CD14-positive monocyte (primary cell): Measurements from ENCODE around the gene DPP10. TPM values are rescaled to one million over a fixed set of nuclear protein-coding genes. Genes with fewer than 3 reads are reported as not detected.

Source experiments
- DNase-seq, 3 donors: peaks; one replicate each; pipeline ENCODE4 v3.0.0-alpha.2; 2011 to 2022
- H2AFZ ChIP-seq: 2 replicates; pipeline ENCODE4 v1.6.0; 2012; ENCODE audit warnings: mild to moderate bottlenecking, low read depth, low read length, inconsistent platforms; ENCODE audit not compliant: insufficient read depth, poor library complexity, severe bottlenecking
- H3K27ac ChIP-seq, 2 donors: 1 replicate in 1 of 2; 2 replicates in 1 of 2; pipeline ENCODE4 v1.5.1; 2012 to 2013; ENCODE audit warnings: low read length in 2 of 2, control low read depth in 1 of 2, inconsistent platforms in 1 of 2, low read depth in 1 of 2, mild to moderate bottlenecking in 1 of 2
- H3K27me3 ChIP-seq, 2 donors: one replicate each; pipeline versions ENCODE4 v1.6.0 to v1.6.1; 2011 to 2013; ENCODE audit warnings: low read length in 2 of 2; ENCODE audit not compliant: control insufficient read depth in 2 of 2, insufficient read depth in 2 of 2
- H3K36me3 ChIP-seq, 2 donors: replicated peaks in 1 of 2; 1 replicate in 1 of 2; 2 replicates in 1 of 2; pipeline versions ENCODE4 v1.5.1 to v1.6.1; 2012 to 2013; ENCODE audit warnings: low read length in 2 of 2, control low read depth in 1 of 2, inconsistent platforms in 1 of 2, mild to moderate bottlenecking in 1 of 2; ENCODE audit not compliant: insufficient read depth in 2 of 2, control insufficient read depth in 1 of 2
- H3K4me1 ChIP-seq, 2 donors: 1 replicate in 1 of 2; 2 replicates in 1 of 2; pipeline versions ENCODE4 v1.5.1 to v1.6.1; 2012 to 2013; ENCODE audit warnings: low read length in 2 of 2, control low read depth in 1 of 2, inconsistent platforms in 1 of 2, mild to moderate bottlenecking in 1 of 2, moderate library complexity in 1 of 2; ENCODE audit not compliant: insufficient read depth in 2 of 2, control insufficient read depth in 1 of 2
- H3K4me2 ChIP-seq: replicated peaks from 2 replicates; pipeline ENCODE3; 2012; ENCODE audit warnings: low read length, moderate library complexity, mild to moderate bottlenecking; ENCODE audit not compliant: poor library complexity, severe bottlenecking; ENCODE audit errors: extremely low read depth
- H3K4me3 ChIP-seq, 3 experiments: fragments of 200-600 bp in 1 of 3; sonication (generic) in 1 of 3; replicated peaks in 1 of 3; 1 replicate in 2 of 3; 2 replicates in 1 of 3; pipeline ENCODE4 v1.5.1; 2011 to 2013; ENCODE audit warnings: low read length in 3 of 3, mild to moderate bottlenecking in 3 of 3, control low read depth in 2 of 3, low read depth in 2 of 3, inconsistent platforms in 1 of 3, moderate library complexity in 1 of 3
- H3K79me2 ChIP-seq: 2 replicates; pipeline ENCODE4 v1.6.0; 2012; ENCODE audit warnings: mild to moderate bottlenecking, control low read depth, inconsistent platforms, low read length, moderate library complexity; ENCODE audit not compliant: insufficient read depth
- H3K9ac ChIP-seq: 2 replicates; pipeline ENCODE4 v1.6.0; 2017; ENCODE audit warnings: low read length, mild to moderate bottlenecking; ENCODE audit not compliant: insufficient read depth, poor library complexity, severe bottlenecking
- H3K9me3 ChIP-seq, 2 donors: replicated peaks in 1 of 2; 1 replicate in 1 of 2; 2 replicates in 1 of 2; pipeline versions ENCODE4 v1.5.1 to v1.6.1; 2012 to 2013; ENCODE audit warnings: low read length in 2 of 2, control low read depth in 1 of 2; ENCODE audit not compliant: control insufficient read depth in 1 of 2, insufficient read depth in 1 of 2
- H4K20me1 ChIP-seq: 2 replicates; pipeline ENCODE4 v1.6.0; 2012; ENCODE audit warnings: mild to moderate bottlenecking, low read length, control low read depth, moderate library complexity; ENCODE audit not compliant: insufficient read depth
- H3K27ac Mint-ChIP-seq, 7 donors: one replicate each; pipeline ENCODE4 v1.8.0; 2020; ENCODE audit warnings: mild to moderate bottlenecking in 7 of 7, mixed read lengths in 7 of 7, moderate library complexity in 6 of 7, inconsistent platforms in 2 of 7
- H3K27me3 Mint-ChIP-seq, 3 donors: one replicate each; pipeline ENCODE4 v1.8.0; 2021 to 2022; ENCODE audit warnings: low read depth in 3 of 3, mild to moderate bottlenecking in 3 of 3, mixed read lengths in 3 of 3, moderate library complexity in 3 of 3, inconsistent platforms in 1 of 3
- H3K36me3 Mint-ChIP-seq, 2 donors: one replicate each; pipeline ENCODE4 v1.8.0; 2020; ENCODE audit warnings: mixed read lengths in 2 of 2, inconsistent platforms in 1 of 2, mild to moderate bottlenecking in 1 of 2
- H3K4me1 Mint-ChIP-seq: one replicate; pipeline ENCODE4 v1.8.0; 2020; ENCODE audit warnings: mild to moderate bottlenecking, mixed read lengths
- H3K4me3 Mint-ChIP-seq, 2 donors: one replicate each; pipeline ENCODE4 v1.8.0; 2020; ENCODE audit warnings: mild to moderate bottlenecking in 2 of 2, mixed read lengths in 2 of 2, moderate library complexity in 1 of 2
- H3K9me3 Mint-ChIP-seq, 7 donors: one replicate each; pipeline ENCODE4 v1.8.0; 2020 to 2022; ENCODE audit warnings: mixed read lengths in 7 of 7, mild to moderate bottlenecking in 6 of 7, moderate library complexity in 6 of 7, inconsistent platforms in 2 of 7
- WGBS: methylation state at CpG from one replicate; pipeline ENCODE4 v1.1.5; 2013; ENCODE audit warnings: missing lambda C conversion rate; ENCODE audit not compliant: insufficient coverage; 5-methylcytosine and 5-hydroxymethylcytosine counted together
- intact Hi-C, 2 donors: fragments of 100-400 bp; cut with micrococcal nuclease; formaldehyde crosslinking; loops; one replicate each; pipeline versions ENCODE4 v1.15.0 to v1.15.1; 2023
- polyA plus RNA-seq, 3 donors: library from polyadenylated mRNA; depleted of rRNA in 1 of 3; unstranded in 2 of 3; stranded (reverse) in 1 of 3; fragments of 300-500 nt in 2 of 3; fragments of >200 nt in 1 of 3; fragmentation: Illumina TruSeq in 2 of 3; gene quantifications; 1 replicate in 2 of 3; 2 replicates in 1 of 3; pipeline ENCODE4 v1.2.3, GENCODE V29; 2012 to 2021
- TF ChIP-seq, protein P1 (sequence below): fragments of 200-600 bp; IDR thresholded peaks from one replicate; pipeline ENCODE4 v1.8.0; 2022; ENCODE audit warnings: antibody characterized with exemption, mild to moderate bottlenecking

DPP10 gene
- polyA plus RNA-seq, 3 donors: not detected

DNA sequence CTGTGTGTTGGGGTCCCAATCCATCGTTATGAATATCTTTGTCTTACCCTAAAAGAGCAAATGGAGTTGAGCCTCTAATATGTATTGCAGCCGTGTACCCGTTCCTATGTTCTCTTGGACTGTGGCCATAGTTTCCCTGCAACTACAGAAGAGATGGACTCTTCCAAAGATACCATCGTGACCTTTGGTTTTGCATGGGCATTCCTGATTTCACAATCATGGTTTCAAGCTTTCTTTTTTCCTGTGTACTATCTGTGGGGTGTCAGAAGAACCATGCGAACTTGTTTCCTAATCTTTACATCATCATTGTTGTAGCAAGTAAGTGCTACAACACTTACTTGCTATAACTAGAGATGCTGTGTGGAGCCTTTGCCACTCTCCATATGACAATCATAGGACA is 1295.7 kb downstream of the DPP10 start:
- H3K4me2 ChIP-seq: no peak overlapping the region
- no peaks in the 10 kb centered on the region for H3K27me3 ChIP-seq
- no peaks in the 10 kb centered on the region for H4K20me1 ChIP-seq
- H3K4me1 ChIP-seq: no peaks in the 10 kb centered on the region
- peaks cover 0 to 8% of the 10 kb centered on the region in 2 donors for H3K9me3 ChIP-seq
- no peak overlapping the region for H2AFZ ChIP-seq
- no peak for DNase-seq
- TF ChIP-seq, protein P1, sequence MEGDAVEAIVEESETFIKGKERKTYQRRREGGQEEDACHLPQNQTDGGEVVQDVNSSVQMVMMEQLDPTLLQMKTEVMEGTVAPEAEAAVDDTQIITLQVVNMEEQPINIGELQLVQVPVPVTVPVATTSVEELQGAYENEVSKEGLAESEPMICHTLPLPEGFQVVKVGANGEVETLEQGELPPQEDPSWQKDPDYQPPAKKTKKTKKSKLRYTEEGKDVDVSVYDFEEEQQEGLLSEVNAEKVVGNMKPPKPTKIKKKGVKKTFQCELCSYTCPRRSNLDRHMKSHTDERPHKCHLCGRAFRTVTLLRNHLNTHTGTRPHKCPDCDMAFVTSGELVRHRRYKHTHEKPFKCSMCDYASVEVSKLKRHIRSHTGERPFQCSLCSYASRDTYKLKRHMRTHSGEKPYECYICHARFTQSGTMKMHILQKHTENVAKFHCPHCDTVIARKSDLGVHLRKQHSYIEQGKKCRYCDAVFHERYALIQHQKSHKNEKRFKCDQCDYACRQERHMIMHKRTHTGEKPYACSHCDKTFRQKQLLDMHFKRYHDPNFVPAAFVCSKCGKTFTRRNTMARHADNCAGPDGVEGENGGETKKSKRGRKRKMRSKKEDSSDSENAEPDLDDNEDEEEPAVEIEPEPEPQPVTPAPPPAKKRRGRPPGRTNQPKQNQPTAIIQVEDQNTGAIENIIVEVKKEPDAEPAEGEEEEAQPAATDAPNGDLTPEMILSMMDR: no peak
- H3K4me3 Mint-ChIP-seq: no peak overlapping the region
- no peak overlapping the region for H3K27ac ChIP-seq
- no peaks in the 10 kb centered on the region for H3K79me2 ChIP-seq
- WGBS: 97% methylated on average over 3 of the region's 5 CpGs
- H3K9me3 Mint-ChIP-seq: peaks cover 0 to 7% (median 2%) of the 10 kb centered on the region in 7 donors
- H3K27ac Mint-ChIP-seq: no peak overlapping the region
- H3K36me3 ChIP-seq: no peaks in the 10 kb centered on the region
- H3K4me1 Mint-ChIP-seq: no peaks in the 10 kb centered on the region
- H3K27me3 Mint-ChIP-seq: no peaks in the 10 kb centered on the region
- no peak overlapping the region for H3K9ac ChIP-seq
- H3K4me3 ChIP-seq: no peak overlapping the region
- intact Hi-C loops: no loop called here
- no peaks in the 10 kb centered on the region for H3K36me3 Mint-ChIP-seq

DNA sequence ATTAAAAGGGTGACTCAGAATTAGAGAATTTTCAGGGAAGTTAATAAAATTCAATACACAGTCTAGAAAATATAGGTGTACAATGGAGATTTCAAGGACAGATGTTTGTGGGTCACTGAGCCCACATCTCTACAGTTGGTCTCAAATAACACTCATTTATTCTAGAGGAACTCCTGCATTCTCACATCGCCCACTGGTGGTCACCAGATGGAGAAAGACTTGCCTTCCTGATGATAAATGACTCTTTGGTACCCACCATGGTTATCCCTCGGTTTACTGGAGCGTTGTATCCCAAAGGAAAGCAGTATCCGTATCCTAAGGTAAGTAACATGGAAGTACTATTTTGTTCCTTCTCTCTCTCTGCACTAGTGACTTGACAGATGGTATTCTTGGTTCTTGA is 1297.1 kb downstream of the DPP10 start:
- Histone ChIP-seq H3K4me1 (no peaks in the 10 kb centered on the region), H3K79me2 (no peaks in the 10 kb centered on the region), H3K36me3 (no peaks in the 10 kb centered on the region), H3K27me3 (no peaks in the 10 kb centered on the region), H3K4me2 (no peak overlapping the region), H4K20me1 (no peaks in the 10 kb centered on the region), H3K27ac (no peak overlapping the region), H3K9me3 (peaks cover 0 to 8% of the 10 kb centered on the region in 2 donors), H3K4me3 (no peak overlapping the region), H3K9ac (no peak overlapping the region), H2AFZ (no peak overlapping the region)
- Mint-ChIP-seq H3K27me3 (no peaks in the 10 kb centered on the region), H3K4me3 (no peak overlapping the region), H3K27ac (no peak overlapping the region), H3K36me3 (no peaks in the 10 kb centered on the region), H3K4me1 (no peaks in the 10 kb centered on the region), H3K9me3 (peaks cover 0 to 5% (median 2%) of the 10 kb centered on the region in 7 donors)
- 70% methylated on average over 3 of the region's 4 CpGs for WGBS
- TF ChIP-seq, protein P1: no peak
- intact Hi-C loops: no loop called here
- DNase-seq: no peak
